OCI-M2 (cell line): ENCODE results near the gene KIF9.
"Not testable (repeated sequence)": the region's sequence is repeated elsewhere in the genome, so short reads cannot be mapped to it uniquely, and the experiment has no call there.

ENCODE experiments used
- DNase-seq: peaks from one replicate; lab custom pipeline; 2025; ENCODE audit not compliant: unreplicated experiment; lab: John Stamatoyannopoulos, UW

The KIF9 gene

DNA sequence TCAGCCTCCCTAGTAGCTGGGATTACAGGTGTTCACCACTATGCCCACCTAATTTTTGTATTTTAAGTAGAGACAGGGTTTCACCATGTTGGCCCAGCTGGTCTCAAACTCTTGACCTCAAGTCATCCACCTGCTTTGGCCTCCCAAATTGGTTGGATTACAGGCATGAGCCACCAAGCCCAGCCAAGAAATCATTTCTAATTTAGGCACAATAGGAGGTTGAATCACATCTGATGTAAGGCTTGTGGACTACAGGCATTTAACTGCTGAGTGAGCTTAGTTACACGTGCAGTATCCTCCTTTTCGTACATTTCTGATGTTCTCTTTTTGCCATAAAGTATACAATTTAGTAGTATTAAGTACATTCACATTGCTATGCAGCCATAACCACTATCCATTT, 87.6 kb downstream of the KIF9 start:
- no peak for DNase-seq

DNA sequence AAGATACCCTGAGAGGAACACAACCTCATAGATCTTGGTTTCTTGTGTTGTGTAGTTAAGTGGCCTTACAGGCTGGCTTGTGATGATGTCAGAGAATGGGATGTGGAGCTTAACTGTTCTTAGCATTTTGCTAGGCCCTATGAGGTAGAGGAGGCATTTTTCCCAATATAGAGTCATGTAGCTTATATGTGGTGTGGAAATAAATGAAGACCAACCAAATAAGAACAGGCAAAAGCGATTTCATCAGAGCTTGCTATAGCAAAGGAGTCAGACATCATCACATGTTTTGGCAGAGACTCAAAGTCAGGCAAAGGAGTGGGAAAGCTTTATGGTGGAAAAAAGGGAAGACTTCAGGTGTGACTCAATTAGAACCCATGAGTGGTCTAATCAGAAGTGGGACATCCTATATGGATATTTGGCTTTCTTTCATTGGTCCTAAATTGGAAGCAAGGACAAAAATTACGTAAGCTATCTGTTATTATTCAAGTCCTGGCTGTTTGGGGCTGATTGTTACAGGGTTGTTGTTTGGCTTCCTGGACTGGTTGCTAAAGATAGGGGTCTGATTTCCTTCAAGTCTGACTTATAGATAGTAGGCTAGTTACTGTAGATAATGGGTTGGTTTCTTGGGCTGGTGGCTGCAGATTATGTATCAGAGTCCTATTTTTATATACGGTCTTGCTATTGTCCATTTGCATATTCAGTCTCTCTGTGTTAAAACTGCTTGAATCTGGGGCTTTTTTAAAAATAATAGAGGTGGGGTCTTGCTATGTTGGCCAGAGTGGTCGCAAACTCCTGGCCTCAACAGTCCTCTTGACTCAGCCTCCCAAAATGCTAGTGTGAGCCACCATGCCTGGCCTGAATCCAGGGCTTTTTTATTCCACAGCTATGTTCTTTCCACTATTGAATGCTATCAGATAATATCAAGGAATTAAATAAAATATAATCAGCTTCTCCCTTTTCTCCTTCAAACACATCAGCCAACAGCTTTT, 88.4 kb downstream of the KIF9 start:
- no peak for DNase-seq

DNA sequence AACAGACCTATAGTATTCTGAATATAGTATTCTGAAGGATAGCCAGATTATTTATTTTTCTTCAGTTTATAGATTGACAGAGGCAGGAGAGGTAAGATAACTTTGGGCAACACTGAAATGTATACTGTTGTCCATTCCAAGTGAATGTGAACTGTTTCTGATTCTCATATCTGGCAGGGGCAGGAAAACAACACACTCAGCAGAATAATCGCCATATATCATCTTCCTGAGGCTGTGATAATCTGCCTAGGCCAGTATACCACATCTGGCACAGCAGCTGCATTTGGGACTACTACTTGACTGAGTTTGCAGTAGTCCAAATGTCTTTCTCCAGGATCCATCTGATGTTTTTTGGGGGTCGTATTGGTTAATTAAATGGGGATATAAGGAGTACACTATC, 96.3 kb downstream of the KIF9 start:
- DNase-seq, result no peak

DNA sequence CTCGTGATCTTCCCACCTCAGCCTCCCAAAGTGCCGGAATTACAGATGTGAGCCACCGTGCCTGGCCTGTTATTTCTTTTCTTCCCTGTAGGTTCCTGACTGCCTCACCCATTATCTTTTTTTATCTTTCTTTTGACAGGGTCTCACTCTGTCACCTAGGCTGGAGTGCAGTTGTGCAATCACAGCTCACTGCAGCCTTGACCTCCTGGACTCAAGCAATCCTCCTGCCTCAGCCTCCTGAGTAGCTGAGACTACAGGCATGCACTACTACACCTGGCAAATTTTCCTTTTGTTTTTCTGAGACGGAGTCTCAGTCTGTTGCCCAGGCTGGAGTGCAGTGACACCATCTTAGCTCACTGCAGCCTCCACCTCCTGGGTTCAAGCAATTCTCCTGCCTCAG, 100.9 kb downstream of the KIF9 start:
- DNase-seq, result not testable (repeated sequence)

DNA sequence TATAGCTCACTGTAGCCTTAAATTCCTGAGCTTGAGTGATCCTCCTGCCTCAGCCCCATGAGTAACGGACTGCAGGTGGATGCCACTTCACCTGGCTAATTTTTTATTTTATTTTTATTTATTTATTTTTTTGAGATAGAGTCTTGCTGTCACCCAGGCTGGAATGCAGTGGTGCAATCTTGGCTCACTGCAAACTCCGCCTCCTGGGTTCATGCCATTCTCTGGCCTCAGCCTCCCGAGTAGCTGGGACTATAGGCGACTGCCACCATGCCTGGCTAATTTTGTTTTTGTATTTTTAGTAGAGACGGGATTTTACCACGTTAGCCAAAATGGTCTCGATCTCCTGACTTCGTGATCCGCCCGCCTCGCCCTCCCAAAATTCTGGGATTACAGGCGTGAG, 102.6 kb downstream of the KIF9 start:
- not testable (repeated sequence) for DNase-seq
